OCI-LY7 (cell line): ENCODE results near the gene VSIR. TPM values are rescaled to one million over a fixed set of nuclear protein-coding genes. Genes with fewer than 3 reads are reported as not detected.

ENCODE experiments used
- BruUV-seq: library from RNA; stranded (reverse); fragments of 400-500 nt; replicated peaks from 2 replicates; lab custom pipeline; 2021; lab: Mats Ljungman, UMichigan
- CTCF ChIA-PET: fragments of 300-600 bp; sonication (Branson Sonifier 250); formaldehyde crosslinking; loops from one replicate; lab custom pipeline; 2022; ENCODE audit warnings: antibody characterized with exemption; ENCODE audit not compliant: unreplicated experiment; lab: Charles Lee
- POLR2A ChIA-PET: fragments of 300-600 bp; sonication (Branson Sonifier 250); formaldehyde crosslinking; loops from one replicate; lab custom pipeline; 2022; ENCODE audit warnings: antibody characterized with exemption; lab: Charles Lee
- DNase-seq: peaks from one replicate; pipeline ENCODE4 v3.0.0-alpha.2; 2015; ENCODE audit warnings: low spot score
- H2AFZ ChIP-seq: fragments of 200-600 bp; sonication (generic), shearing (Covaris generic); 2 replicates; pipeline ENCODE4 v1.6.1; 2014; ENCODE audit warnings: mild to moderate bottlenecking, antibody characterized with exemption, low read length, moderate library complexity
- H3K27ac ChIP-seq: fragments of 200-600 bp; sonication (generic); 2 replicates; pipeline ENCODE4 v1.5.1; 2014; ENCODE audit warnings: mixed run types, low read depth, mild to moderate bottlenecking, moderate library complexity, low read length, inconsistent platforms; ENCODE audit not compliant: poor library complexity, severe bottlenecking
- H3K36me3 ChIP-seq: fragments of 200-600 bp; sonication (generic); 2 replicates; pipeline ENCODE4 v1.6.1; 2014; ENCODE audit warnings: mild to moderate bottlenecking, antibody characterized with exemption, low read length, moderate library complexity, mixed read lengths; ENCODE audit not compliant: insufficient read depth
- H3K4me1 ChIP-seq: fragments of 200-600 bp; sonication (generic); 2 replicates; pipeline ENCODE4 v1.5.1; 2014; ENCODE audit warnings: mild to moderate bottlenecking, low read length; ENCODE audit not compliant: insufficient read depth, poor library complexity, severe bottlenecking
- H3K4me2 ChIP-seq: fragments of 200-600 bp; sonication (generic); 2 replicates; pipeline ENCODE4 v1.6.1; 2014; ENCODE audit warnings: mild to moderate bottlenecking, low read length
- H3K4me3 ChIP-seq: fragments of 200-600 bp; sonication (generic); 2 replicates; pipeline ENCODE4 v1.5.1; 2014; ENCODE audit warnings: mild to moderate bottlenecking, low read depth, low read length; ENCODE audit not compliant: poor library complexity, severe bottlenecking
- H3K79me2 ChIP-seq: fragments of 200-600 bp; sonication (generic); 2 replicates; pipeline ENCODE4 v1.6.1; 2016; ENCODE audit warnings: low read depth, mild to moderate bottlenecking, low read length, moderate library complexity, mixed read lengths; ENCODE audit not compliant: insufficient read depth
- H3K9me2 ChIP-seq: fragments of 200-600 bp; sonication (generic); 2 replicates; pipeline ENCODE4 v1.6.1; 2016; ENCODE audit warnings: mild to moderate bottlenecking, low read length, mixed read lengths; ENCODE audit not compliant: insufficient read depth
- H3K9me3 ChIP-seq: fragments of 200-600 bp; sonication (generic); 2 replicates; pipeline ENCODE4 v1.6.1; 2014; ENCODE audit warnings: mild to moderate bottlenecking, mixed run types, low read length, mixed read lengths
- H4K20me1 ChIP-seq: fragments of 200-600 bp; sonication (generic); 2 replicates; pipeline ENCODE4 v1.6.1; 2014; ENCODE audit warnings: mild to moderate bottlenecking, antibody characterized with exemption, low read length, moderate library complexity, mixed read lengths; ENCODE audit not compliant: insufficient read depth
- EZH2phosphoT487 ChIP-seq: fragments of 200-600 bp; sonication (generic); IDR thresholded peaks from 2 replicates; pipeline ENCODE4 v1.6.1; 2018; ENCODE audit warnings: low read depth, borderline replicate concordance, mild to moderate bottlenecking, mixed run types, antibody characterized with exemption, low read length, moderate library complexity, mixed read lengths
- intact Hi-C: fragments of 100-400 bp; cut with micrococcal nuclease; formaldehyde crosslinking; loops from one replicate; pipeline ENCODE4 v1.10.0; 2022; ENCODE audit not compliant: unreplicated experiment
- total RNA-seq, 2 experiments: library from RNA; depleted of rRNA in 1 of 2; stranded (reverse); fragments of >200 nt in 1 of 2; shearing (Covaris generic) in 1 of 2; gene quantifications; 2 replicates each; pipeline ENCODE4 v1.2.3, GENCODE V29; 2014 to 2022
- TF ChIP-seq, protein P1 (sequence below): fragments of 200-600 bp; sonication (generic); conservative IDR thresholded peaks from 2 replicates; pipeline ENCODE4 v1.5.1; 2014; ENCODE audit warnings: mild to moderate bottlenecking, antibody characterized with exemption, low read length, moderate library complexity, mixed read lengths

VSIR gene
- total RNA-seq, 2 experiments from 2014 or later = 2.2 to 9.0 TPM

DNA sequence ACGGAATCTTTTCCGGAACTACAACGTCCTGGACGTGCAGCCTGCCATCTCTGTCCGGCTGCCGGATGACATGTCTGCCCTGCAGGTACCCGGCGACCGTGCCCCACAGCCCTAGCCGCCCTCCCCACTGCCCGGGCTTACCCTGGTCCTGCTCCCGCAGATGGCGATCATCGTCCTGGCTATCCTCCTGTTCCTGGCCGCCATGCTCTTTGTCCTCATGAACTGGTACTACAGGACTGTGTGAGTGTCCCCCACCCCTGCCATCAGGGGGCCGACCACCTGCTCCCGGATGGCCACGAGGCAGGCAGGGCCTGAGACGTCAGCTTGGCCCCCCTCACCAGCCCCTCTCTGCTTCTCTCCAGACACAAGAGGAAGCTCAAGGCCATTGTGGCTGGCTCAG, 38.0 kb upstream of the VSIR start:
- Histone ChIP-seq H3K4me2 (no peak overlapping the region), H2AFZ (no peak overlapping the region), H3K36me3 (peaks cover 15% of the 10 kb centered on the region; the same call in 1 of the 2 replicates), H3K4me1 (peaks cover 6% of the 10 kb centered on the region), H3K9me3 (no peaks in the 10 kb centered on the region), H3K79me2 (no peaks in the 10 kb centered on the region), H3K9me2 (no peaks in the 10 kb centered on the region), H4K20me1 (no peaks in the 10 kb centered on the region), H3K4me3 (no peak overlapping the region), H3K27ac (no peak overlapping the region)
- BruUV-seq = no TSS peak
- TF ChIP-seq, protein P1, sequence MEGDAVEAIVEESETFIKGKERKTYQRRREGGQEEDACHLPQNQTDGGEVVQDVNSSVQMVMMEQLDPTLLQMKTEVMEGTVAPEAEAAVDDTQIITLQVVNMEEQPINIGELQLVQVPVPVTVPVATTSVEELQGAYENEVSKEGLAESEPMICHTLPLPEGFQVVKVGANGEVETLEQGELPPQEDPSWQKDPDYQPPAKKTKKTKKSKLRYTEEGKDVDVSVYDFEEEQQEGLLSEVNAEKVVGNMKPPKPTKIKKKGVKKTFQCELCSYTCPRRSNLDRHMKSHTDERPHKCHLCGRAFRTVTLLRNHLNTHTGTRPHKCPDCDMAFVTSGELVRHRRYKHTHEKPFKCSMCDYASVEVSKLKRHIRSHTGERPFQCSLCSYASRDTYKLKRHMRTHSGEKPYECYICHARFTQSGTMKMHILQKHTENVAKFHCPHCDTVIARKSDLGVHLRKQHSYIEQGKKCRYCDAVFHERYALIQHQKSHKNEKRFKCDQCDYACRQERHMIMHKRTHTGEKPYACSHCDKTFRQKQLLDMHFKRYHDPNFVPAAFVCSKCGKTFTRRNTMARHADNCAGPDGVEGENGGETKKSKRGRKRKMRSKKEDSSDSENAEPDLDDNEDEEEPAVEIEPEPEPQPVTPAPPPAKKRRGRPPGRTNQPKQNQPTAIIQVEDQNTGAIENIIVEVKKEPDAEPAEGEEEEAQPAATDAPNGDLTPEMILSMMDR = no peak
- POLR2A ChIA-PET = interaction anchor here (0.7 kb wide), 1 partner anchor 377 kb away, joined by 5 read pairs; no protein-coding TSS in a partner anchor
- CTCF ChIA-PET = interaction anchor here (0.8 to 1.4 kb wide), 4 partner anchors 54 to 100 kb away, joined by 3 to 5 read pairs (median 4); no protein-coding TSS in a partner anchor
- no peak for DNase-seq
- intact Hi-C loops = loop anchor here (5.0 kb wide), 1 partner anchor 499 kb away; no protein-coding TSS in a partner anchor

DNA sequence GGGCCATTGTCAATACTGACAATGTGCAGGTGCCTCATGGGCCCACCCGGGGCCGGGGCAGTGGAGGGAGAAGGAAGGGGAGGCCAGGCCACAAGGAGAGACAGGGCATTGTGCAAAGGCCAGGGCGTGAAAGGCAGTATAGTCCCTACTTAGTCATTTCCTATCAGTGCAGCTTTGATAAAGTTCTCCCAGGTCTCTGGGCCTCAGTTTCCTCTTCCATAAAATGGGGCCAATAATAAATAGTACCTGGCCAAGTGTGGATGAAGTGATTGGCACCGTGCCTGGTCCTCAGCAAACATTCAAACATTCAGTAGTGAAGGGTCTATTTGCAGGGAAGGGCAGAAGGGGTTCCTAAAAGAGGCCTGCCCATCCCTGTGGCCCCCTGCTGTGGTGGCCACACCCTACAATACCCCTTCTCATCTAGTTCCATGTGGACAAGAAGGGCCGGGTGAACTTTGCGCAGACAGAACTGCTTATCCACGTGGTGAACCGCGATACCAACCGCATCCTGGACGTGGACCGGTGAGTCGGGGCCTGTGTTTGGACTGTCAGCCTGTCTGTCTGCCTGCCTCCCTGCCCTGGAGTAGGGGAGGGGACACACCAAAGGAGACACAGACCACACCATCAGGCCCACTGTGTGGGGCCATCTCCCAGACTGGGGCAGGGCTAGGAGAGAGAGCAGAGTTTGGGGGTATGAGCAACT, 36.9 kb upstream of the VSIR start:
- H3K79me2 ChIP-seq = no peaks in the 10 kb centered on the region
- CTCF ChIA-PET = interaction anchor here (0.7 to 1.1 kb wide), 2 partner anchors 86 to 222 kb away, joined by 3 read pairs; no protein-coding TSS in a partner anchor
- H4K20me1 ChIP-seq = no peaks in the 10 kb centered on the region
- intact Hi-C loops = loop anchor here (5.0 kb wide), 1 partner anchor 498 kb away; no protein-coding TSS in a partner anchor
- no peak overlapping the region for H2AFZ ChIP-seq
- no TSS peak for BruUV-seq
- POLR2A ChIA-PET = no interaction called here
- H3K9me2 ChIP-seq = no peaks in the 10 kb centered on the region
- H3K9me3 ChIP-seq = no peaks in the 10 kb centered on the region
- no peak overlapping the region for H3K4me2 ChIP-seq
- DNase-seq = no peak
- 0 out of 2 replicates have a peak, but pooled peaks cover 4% of the 10 kb centered on the region for H3K36me3 ChIP-seq
- no peak overlapping the region for H3K27ac ChIP-seq
- H3K4me3 ChIP-seq = no peak overlapping the region
- peaks cover 6% of the 10 kb centered on the region for H3K4me1 ChIP-seq
- TF ChIP-seq, protein P1 = no peak
- TF ChIP-seq EZH2phosphoT487 = no peak

DNA sequence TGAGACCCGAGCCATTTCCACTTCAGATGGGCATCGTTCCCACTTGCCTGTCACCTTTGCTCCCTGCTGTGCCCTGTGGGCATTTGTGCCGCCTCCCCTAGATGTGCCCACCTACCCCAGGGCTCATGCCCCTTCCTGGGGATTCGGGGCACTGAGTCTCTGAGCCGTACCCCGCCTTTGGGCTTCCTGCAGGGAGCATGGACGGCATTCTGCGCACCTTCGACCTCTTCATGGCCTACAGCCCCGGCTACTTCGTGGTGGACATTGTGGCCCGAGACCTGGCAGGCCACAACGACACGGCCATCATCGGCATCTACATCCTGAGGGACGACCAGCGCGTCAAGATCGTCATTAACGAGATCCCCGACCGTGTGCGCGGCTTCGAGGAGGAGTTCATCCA, 36.3 kb upstream of the VSIR start:
- peaks cover 6% of the 10 kb centered on the region for H3K4me1 ChIP-seq
- no peak overlapping the region for H3K27ac ChIP-seq
- no peaks in the 10 kb centered on the region for H4K20me1 ChIP-seq
- H2AFZ ChIP-seq = no peak overlapping the region
- TF ChIP-seq, protein P1 = no peak
- no peak for TF ChIP-seq EZH2phosphoT487
- no peak for DNase-seq
- no peaks in the 10 kb centered on the region for H3K36me3 ChIP-seq
- H3K9me3 ChIP-seq = no peaks in the 10 kb centered on the region
- no peaks in the 10 kb centered on the region for H3K79me2 ChIP-seq
- ChIA-PET POLR2A (no interaction called here), CTCF (no interaction called here)
- no peak overlapping the region for H3K4me2 ChIP-seq
- intact Hi-C loops = loop anchor here (5.0 to 10.0 kb wide), 2 partner anchors 425 to 497 kb away; no protein-coding TSS in a partner anchor
- H3K9me2 ChIP-seq = no peaks in the 10 kb centered on the region
- no peak overlapping the region for H3K4me3 ChIP-seq
- BruUV-seq = no TSS peak
